HEK293 (cell line): ENCODE data around the gene NIN.
A peak's percentile ranks its signal among the peaks of the same experiment; 100 is the strongest.

Source experiments
- BCL11B ChIP-seq: fragments of 450-650 bp; formaldehyde crosslinking; IDR thresholded peaks from 2 replicates; pipeline ENCODE4 v1.5.1; 2016; ENCODE audit warnings: low read depth, missing biosample characterization, missing genetic modification characterization
- ELK4 ChIP-seq: IDR thresholded peaks from 2 replicates; pipeline ENCODE4 v1.6.1; 2011; ENCODE audit warnings: mild to moderate bottlenecking, low read depth, low read length, borderline replicate concordance
- GLI4 ChIP-seq: fragments of 450-650 bp; formaldehyde crosslinking; IDR thresholded peaks from 2 replicates; pipeline ENCODE4 v1.5.1; 2016; ENCODE audit warnings: missing biosample characterization, missing genetic modification characterization
- KLF7 ChIP-seq: fragments of 450-650 bp; formaldehyde crosslinking; IDR thresholded peaks from 2 replicates; pipeline ENCODE4 v1.5.1; 2016; ENCODE audit warnings: missing biosample characterization, missing genetic modification characterization, borderline replicate concordance
- MZF1 ChIP-seq: fragments of 450-650 bp; formaldehyde crosslinking; IDR thresholded peaks from 2 replicates; pipeline ENCODE4 v1.5.1; 2017; ENCODE audit warnings: missing biosample characterization, missing genetic modification characterization, borderline replicate concordance
- OVOL3 ChIP-seq: fragments of 450-650 bp; formaldehyde crosslinking; IDR thresholded peaks from 2 replicates; pipeline ENCODE4 v1.5.1; 2016; ENCODE audit warnings: missing biosample characterization, missing genetic modification characterization
- PBX3 ChIP-seq: sonication (generic); formaldehyde crosslinking; IDR thresholded peaks from 2 replicates; pipeline ENCODE4 v1.8.1; 2022; ENCODE audit warnings: mild to moderate bottlenecking, moderate library complexity, missing genetic modification reagents
- TRIM28 ChIP-seq: IDR thresholded peaks from 2 replicates; pipeline ENCODE4 v1.6.1; 2011; ENCODE audit warnings: low read length, control low read depth, borderline replicate concordance
- TSHZ1 ChIP-seq: fragments of 450-650 bp; formaldehyde crosslinking; IDR thresholded peaks from 2 replicates; pipeline ENCODE4 v1.5.1; 2016; ENCODE audit warnings: missing biosample characterization, missing genetic modification characterization, borderline replicate concordance
- YY2 ChIP-seq: fragments of 450-650 bp; formaldehyde crosslinking; IDR thresholded peaks from 2 replicates; pipeline ENCODE4 v1.5.1; 2016; ENCODE audit warnings: missing biosample characterization, missing genetic modification characterization
- ZBTB48 ChIP-seq: fragments of 450-650 bp; formaldehyde crosslinking; IDR thresholded peaks from 2 replicates; pipeline ENCODE4 v1.5.1; 2016; ENCODE audit warnings: missing biosample characterization, missing genetic modification characterization
- ZFP3 ChIP-seq: fragments of 450-650 bp; formaldehyde crosslinking; IDR thresholded peaks from 2 replicates; pipeline ENCODE4 v1.5.1; 2016; ENCODE audit warnings: low read depth, missing biosample characterization, missing genetic modification characterization
- ZFP37 ChIP-seq: fragments of 450-650 bp; formaldehyde crosslinking; IDR thresholded peaks from 2 replicates; pipeline ENCODE4 v1.5.1; 2016; ENCODE audit warnings: missing biosample characterization, missing genetic modification characterization
- ZFP69B ChIP-seq: fragments of 450-650 bp; formaldehyde crosslinking; IDR thresholded peaks from 2 replicates; pipeline ENCODE4 v1.5.1; 2016; ENCODE audit warnings: missing biosample characterization, missing genetic modification characterization
- ZIC2 ChIP-seq: fragments of 450-650 bp; formaldehyde crosslinking; IDR thresholded peaks from 2 replicates; pipeline ENCODE4 v1.5.1; 2016; ENCODE audit warnings: missing biosample characterization, missing genetic modification characterization
- ZNF10 ChIP-seq: fragments of 450-650 bp; formaldehyde crosslinking; IDR thresholded peaks from 2 replicates; pipeline ENCODE4 v1.5.1; 2017; ENCODE audit warnings: missing biosample characterization, missing genetic modification characterization
- ZNF121 ChIP-seq: fragments of 450-650 bp; formaldehyde crosslinking; IDR thresholded peaks from 2 replicates; pipeline ENCODE4 v1.5.1; 2016; ENCODE audit warnings: missing biosample characterization, missing genetic modification characterization
- ZNF132 ChIP-seq: fragments of 450-650 bp; formaldehyde crosslinking; IDR thresholded peaks from 2 replicates; pipeline ENCODE4 v1.5.1; 2017; ENCODE audit warnings: missing biosample characterization, missing genetic modification characterization, borderline replicate concordance
- ZNF175 ChIP-seq: fragments of 450-650 bp; formaldehyde crosslinking; IDR thresholded peaks from 2 replicates; pipeline ENCODE4 v1.5.1; 2016; ENCODE audit warnings: missing biosample characterization, missing genetic modification characterization
- ZNF266 ChIP-seq: fragments of 450-650 bp; formaldehyde crosslinking; IDR thresholded peaks from 2 replicates; pipeline ENCODE4 v1.5.1; 2016; ENCODE audit warnings: missing biosample characterization, missing genetic modification characterization, low read depth
- ZNF280C ChIP-seq: fragments of 450-650 bp; formaldehyde crosslinking; IDR thresholded peaks from 2 replicates; pipeline ENCODE4 v1.5.1; 2016; ENCODE audit warnings: missing biosample characterization, missing genetic modification characterization
- ZNF341 ChIP-seq: fragments of 450-650 bp; formaldehyde crosslinking; IDR thresholded peaks from 2 replicates; pipeline ENCODE4; 2016; ENCODE audit warnings: low read depth, missing biosample characterization, missing genetic modification characterization
- ZNF391 ChIP-seq: fragments of 450-650 bp; formaldehyde crosslinking; IDR thresholded peaks from 2 replicates; pipeline ENCODE4 v1.5.1; 2016; ENCODE audit warnings: low read depth, missing biosample characterization, missing genetic modification characterization, borderline replicate concordance
- ZNF398 ChIP-seq: fragments of 450-650 bp; formaldehyde crosslinking; IDR thresholded peaks from 2 replicates; pipeline ENCODE4 v1.5.1; 2017; ENCODE audit warnings: missing biosample characterization, missing genetic modification characterization
- ZNF416 ChIP-seq: fragments of 450-650 bp; formaldehyde crosslinking; IDR thresholded peaks from 2 replicates; pipeline ENCODE4 v1.5.1; 2016; ENCODE audit warnings: missing biosample characterization, missing genetic modification characterization
- ZNF449 ChIP-seq: fragments of 450-650 bp; formaldehyde crosslinking; IDR thresholded peaks from 2 replicates; pipeline ENCODE4 v1.5.1; 2017; ENCODE audit warnings: missing biosample characterization, mild to moderate bottlenecking, missing genetic modification characterization, moderate library complexity
- ZNF529 ChIP-seq: fragments of 450-650 bp; formaldehyde crosslinking; IDR thresholded peaks from 2 replicates; pipeline ENCODE4 v1.5.1; 2017; ENCODE audit warnings: missing genetic modification characterization, missing biosample characterization; ENCODE audit not compliant: insufficient replicate concordance
- ZNF664 ChIP-seq: fragments of 450-650 bp; formaldehyde crosslinking; IDR thresholded peaks from 2 replicates; pipeline ENCODE4 v1.5.1; 2016; ENCODE audit warnings: missing biosample characterization, missing genetic modification characterization
- ZNF785 ChIP-seq: fragments of 450-650 bp; formaldehyde crosslinking; IDR thresholded peaks from 2 replicates; pipeline ENCODE4 v1.5.1; 2016; ENCODE audit warnings: missing biosample characterization, missing genetic modification characterization
- ZNF837 ChIP-seq: fragments of 450-650 bp; formaldehyde crosslinking; IDR thresholded peaks from 2 replicates; pipeline ENCODE4 v1.5.1; 2016; ENCODE audit warnings: missing biosample characterization, missing genetic modification characterization

Gene NIN

GRCh38 chr14:50763382-50764007, 67.5 kb downstream of the NIN start (continued):
- no peak for TF ChIP-seq ZNF664 (tag by site-specific recombination)
- TF ChIP-seq ZNF10 (tag by site-specific recombination): 0 out of 2 replicates have a peak, but pooled peaks have one; percentile 8
- no peak for TF ChIP-seq ZNF391 (tag by site-specific recombination)
- TF ChIP-seq TRIM28: no peak
- no peak for TF ChIP-seq ZNF785 (tag by site-specific recombination)
- no peak for TF ChIP-seq ZBTB48 (tag by site-specific recombination)
- TF ChIP-seq ZNF280C (tag by site-specific recombination): no peak
- no peak for TF ChIP-seq ZNF175 (tag by site-specific recombination)
- TF ChIP-seq ZFP37: no peak
- no peak for TF ChIP-seq ZNF132 (tag by site-specific recombination)
- no peak for TF ChIP-seq ZNF529
- no peak for TF ChIP-seq PBX3 (CRISPR knock-in tag)
- peak; percentile 54; the same call in 1 of the 2 replicates for TF ChIP-seq ZNF449
- TF ChIP-seq ZNF416 (tag by site-specific recombination): no peak
- TF ChIP-seq MZF1 (tag by site-specific recombination): no peak
- no peak for TF ChIP-seq OVOL3
- no peak for TF ChIP-seq ZNF837 (tag by site-specific recombination)
- TF ChIP-seq KLF7 (tag by site-specific recombination): no peak
- TF ChIP-seq ELK4: no peak
- no peak for TF ChIP-seq YY2 (tag by site-specific recombination)
- no peak for TF ChIP-seq ZFP69B (tag by site-specific recombination)
- no peak for TF ChIP-seq GLI4 (tag by site-specific recombination)
- no peak for TF ChIP-seq ZNF341
- no peak for TF ChIP-seq TSHZ1 (tag by site-specific recombination)
- no peak for TF ChIP-seq ZNF398 (tag by site-specific recombination)
- TF ChIP-seq ZNF121 (tag by site-specific recombination): no peak
- TF ChIP-seq ZNF266 (tag by site-specific recombination): no peak
- no peak for TF ChIP-seq BCL11B (tag by site-specific recombination)
- TF ChIP-seq ZIC2 (tag by site-specific recombination): no peak
- TF ChIP-seq ZFP3 (tag by site-specific recombination): no peak
